MCF 10A (cell line): Measurements from ENCODE around the gene C2orf72. TPM values are rescaled to one million over a fixed set of nuclear protein-coding genes. Genes with fewer than 3 reads are reported as not detected.

Experiments
- BruUV-seq: library from RNA; stranded (reverse); fragments of 400-500 nt; replicated peaks from 2 replicates; lab custom pipeline; 2021; lab: Mats Ljungman, UMichigan
- CTCF ChIA-PET: fragments of 300-600 bp; sonication (Branson Sonifier 250); formaldehyde crosslinking; extraction: SDS; loops from one replicate; lab custom pipeline; 2021; ENCODE audit warnings: antibody characterized with exemption, inconsistent platforms; lab: Yijun Ruan, JAX
- POLR2A ChIA-PET: fragments of 300-600, 350-650 bp; sonication (Branson Sonifier 250); formaldehyde crosslinking; extraction: SDS; loops from one replicate; lab custom pipeline; 2020; ENCODE audit warnings: antibody characterized with exemption, inconsistent platforms; lab: Yijun Ruan, JAX
- DNase-seq: peaks from one replicate; pipeline ENCODE4 v3.0.0-alpha.2; 2018; ENCODE audit not compliant: unreplicated experiment
- H3K27ac Mint-ChIP-seq: one replicate; pipeline ENCODE4 v1.8.0; 2022; ENCODE audit warnings: mild to moderate bottlenecking, low read depth, mixed read lengths; ENCODE audit not compliant: unreplicated experiment
- H3K27me3 Mint-ChIP-seq: one replicate; pipeline ENCODE4 v1.8.0; 2022; ENCODE audit warnings: mixed read lengths; ENCODE audit not compliant: insufficient read depth, unreplicated experiment
- H3K36me3 Mint-ChIP-seq: one replicate; pipeline ENCODE4 v1.8.0; 2022; ENCODE audit warnings: mild to moderate bottlenecking, moderate library complexity, mixed read lengths; ENCODE audit not compliant: insufficient read depth, unreplicated experiment
- H3K4me1 Mint-ChIP-seq: one replicate; pipeline ENCODE4 v1.8.0; 2022; ENCODE audit warnings: mixed read lengths; ENCODE audit not compliant: insufficient read depth, unreplicated experiment
- H3K4me3 Mint-ChIP-seq: one replicate; pipeline ENCODE4 v1.8.0; 2022; ENCODE audit warnings: mild to moderate bottlenecking, moderate library complexity, mixed read lengths; ENCODE audit not compliant: unreplicated experiment
- H3K9me3 Mint-ChIP-seq: one replicate; pipeline ENCODE4 v1.8.0; 2022; ENCODE audit warnings: mixed read lengths; ENCODE audit not compliant: unreplicated experiment
- intact Hi-C: fragments of 100-400 bp; cut with micrococcal nuclease; formaldehyde crosslinking; loops from 2 replicates; pipeline ENCODE4 v1.14.1; 2022
- total RNA-seq: library from RNA; stranded (reverse); gene quantifications from 2 replicates; pipeline ENCODE4 v1.2.3, GENCODE V29; 2022
- TF ChIP-seq, protein P1 (sequence below): fragments of 200-600 bp; IDR thresholded peaks from one replicate; pipeline ENCODE4 v1.8.0; 2022; ENCODE audit warnings: antibody characterized with exemption, mild to moderate bottlenecking; ENCODE audit not compliant: unreplicated experiment

Gene C2orf72
- total RNA-seq, 1 experiment from 2014 or later, result not detected

DNA sequence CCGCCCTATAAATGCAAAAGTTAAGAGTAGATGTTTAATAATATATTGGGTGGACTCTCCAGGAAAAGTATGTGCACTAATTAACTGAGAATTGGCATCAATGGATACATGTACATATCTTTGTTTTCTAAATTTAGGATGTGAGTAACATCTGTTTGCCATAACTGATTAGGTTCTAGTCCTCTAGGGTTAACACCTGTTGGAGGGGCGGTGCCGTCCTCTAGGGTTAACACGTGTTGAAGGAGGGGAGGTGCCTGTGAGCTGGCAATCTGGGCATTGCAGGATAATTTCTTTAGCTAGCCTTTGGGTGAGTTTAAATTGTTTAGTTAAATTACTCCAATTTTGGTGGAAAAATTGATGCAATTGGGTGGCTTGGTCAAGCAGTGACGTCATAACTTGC, 56.6 kb downstream of the C2orf72 start:
- intact Hi-C loops, result no loop called here
- DNase-seq, result no peak
- BruUV-seq, result no TSS peak
- Mint-ChIP-seq H3K9me3 (no peaks in the 10 kb centered on the region), H3K4me3 (no peak overlapping the region), H3K27ac (no peak overlapping the region), H3K36me3 (peaks cover 45% of the 10 kb centered on the region), H3K4me1 (no peaks in the 10 kb centered on the region), H3K27me3 (no peaks in the 10 kb centered on the region)
- CTCF ChIA-PET, result interaction anchor here (0.6 kb wide), 2 partner anchors 9 to 126 kb away, joined by 3 to 5 read pairs; no protein-coding TSS in a partner anchor
- TF ChIP-seq, protein P1, sequence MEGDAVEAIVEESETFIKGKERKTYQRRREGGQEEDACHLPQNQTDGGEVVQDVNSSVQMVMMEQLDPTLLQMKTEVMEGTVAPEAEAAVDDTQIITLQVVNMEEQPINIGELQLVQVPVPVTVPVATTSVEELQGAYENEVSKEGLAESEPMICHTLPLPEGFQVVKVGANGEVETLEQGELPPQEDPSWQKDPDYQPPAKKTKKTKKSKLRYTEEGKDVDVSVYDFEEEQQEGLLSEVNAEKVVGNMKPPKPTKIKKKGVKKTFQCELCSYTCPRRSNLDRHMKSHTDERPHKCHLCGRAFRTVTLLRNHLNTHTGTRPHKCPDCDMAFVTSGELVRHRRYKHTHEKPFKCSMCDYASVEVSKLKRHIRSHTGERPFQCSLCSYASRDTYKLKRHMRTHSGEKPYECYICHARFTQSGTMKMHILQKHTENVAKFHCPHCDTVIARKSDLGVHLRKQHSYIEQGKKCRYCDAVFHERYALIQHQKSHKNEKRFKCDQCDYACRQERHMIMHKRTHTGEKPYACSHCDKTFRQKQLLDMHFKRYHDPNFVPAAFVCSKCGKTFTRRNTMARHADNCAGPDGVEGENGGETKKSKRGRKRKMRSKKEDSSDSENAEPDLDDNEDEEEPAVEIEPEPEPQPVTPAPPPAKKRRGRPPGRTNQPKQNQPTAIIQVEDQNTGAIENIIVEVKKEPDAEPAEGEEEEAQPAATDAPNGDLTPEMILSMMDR, result no peak
- POLR2A ChIA-PET, result no interaction called here

DNA sequence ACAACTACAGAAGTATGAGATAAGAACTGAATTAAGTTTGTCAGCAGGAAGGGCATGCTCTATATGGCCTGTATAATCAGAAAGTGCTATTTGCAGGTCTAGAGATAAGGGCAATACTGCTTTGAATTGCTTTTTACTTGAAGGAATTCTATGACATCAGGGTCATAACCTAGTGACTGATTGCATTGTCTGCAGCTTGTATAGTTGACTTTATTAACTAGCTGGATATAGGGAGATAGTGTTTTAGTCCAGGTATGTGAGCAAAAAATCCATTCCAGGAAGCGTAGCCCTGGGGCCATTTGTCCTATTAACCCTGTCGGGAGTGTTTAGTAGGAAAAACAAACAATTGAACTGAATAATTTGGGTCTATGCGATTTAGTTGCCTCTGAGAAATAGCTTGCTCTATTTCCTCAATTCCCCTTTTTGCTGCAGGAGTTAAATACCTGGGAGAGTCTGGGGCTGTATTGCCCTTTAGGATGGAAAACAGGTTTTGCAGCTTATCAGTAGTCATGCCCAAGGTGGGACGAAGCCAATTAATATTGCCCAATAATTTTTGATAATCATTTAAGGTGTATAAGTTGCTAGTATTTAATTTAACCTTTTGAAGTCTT, 57.5 kb downstream of the C2orf72 start:
- Mint-ChIP-seq H3K27me3 (no peaks in the 10 kb centered on the region), H3K36me3 (peaks cover 44% of the 10 kb centered on the region), H3K4me1 (no peaks in the 10 kb centered on the region), H3K9me3 (no peaks in the 10 kb centered on the region), H3K4me3 (no peak overlapping the region), H3K27ac (no peak overlapping the region)
- BruUV-seq, result no TSS peak
- TF ChIP-seq, protein P1, result no peak
- CTCF ChIA-PET, result interaction anchor here (0.6 to 1.9 kb wide), 3 partner anchors 9 to 317 kb away, joined by 5 to 6 read pairs (median 5); no protein-coding TSS in a partner anchor
- intact Hi-C loops, result no loop called here
- POLR2A ChIA-PET, result no interaction called here
- DNase-seq, result no peak

Other genes with a start within 250 kb of the C2orf72 start
- gene ITM2C, start 172.6 kb upstream of the C2orf72 start, total RNA-seq, result 20.4 and 21.9 TPM in 2 replicates
- gene GPR55, start 112.3 kb upstream of the C2orf72 start, total RNA-seq, result not detected in 2 replicates
- gene SPATA3, start 41.4 kb upstream of the C2orf72 start, total RNA-seq, result not detected in 2 replicates
- gene PSMD1, start 19.3 kb downstream of the C2orf72 start, total RNA-seq, result 88.5 and 94.4 TPM in 2 replicates
- gene HTR2B, start 87.5 kb downstream of the C2orf72 start, total RNA-seq, result not detected in 2 replicates
- gene ARMC9, start 161.1 kb downstream of the C2orf72 start, total RNA-seq, result 16.5 and 19.8 TPM in 2 replicates